GM19438 (cell line): Measurements from ENCODE around the gene TGFB3.
"Not testable (repeated sequence)": the region's sequence is repeated elsewhere in the genome, so short reads cannot be mapped to it uniquely, and the experiment has no call there.

ENCODE experiments used
- ATAC-seq: cut with Tn5 transposase; IDR thresholded peaks from one replicate; pipeline ENCODE4 v1.9.1; 2021; ENCODE audit warnings: low read depth; ENCODE audit not compliant: unreplicated experiment

TGFB3 gene

GRCh38 chr14:75961662-75962061, 20.1 kb downstream of the TGFB3 start:
- no peak for ATAC-seq

GRCh38 chr14:75960231-75960630, 21.6 kb downstream of the TGFB3 start:
- ATAC-seq: peak; percentile 82

GRCh38 chr14:75959031-75959430, 22.8 kb downstream of the TGFB3 start:
- ATAC-seq: no peak

- no peak for ATAC-seq
Observed at GRCh38 chr14:75952489-75952888, 29.3 kb downstream of the TGFB3 start.

- ATAC-seq: no peak
Observed at GRCh38 chr14:75946785-75947184, 35.0 kb downstream of the TGFB3 start.

- no peak for ATAC-seq
Observed at GRCh38 chr14:75944607-75945241, 37.1 kb downstream of the TGFB3 start.

GRCh38 chr14:75941030-75941429, 40.8 kb downstream of the TGFB3 start:
- ATAC-seq: no peak

GRCh38 chr14:75939200-75939599, 42.6 kb downstream of the TGFB3 start:
- ATAC-seq: no peak

GRCh38 chr14:75934998-75935628, 46.7 kb downstream of the TGFB3 start:
- no peak for ATAC-seq

- ATAC-seq: no peak
Observed at GRCh38 chr14:75933712-75934296, 48.0 kb downstream of the TGFB3 start.

- no peak for ATAC-seq
Observed at GRCh38 chr14:75928690-75929181, 53.1 kb downstream of the TGFB3 start.

- ATAC-seq: no peak
Observed at GRCh38 chr14:75927564-75928087, 54.2 kb downstream of the TGFB3 start.

GRCh38 chr14:75926431-75927115, 55.2 kb downstream of the TGFB3 start:
- ATAC-seq: no peak

- ATAC-seq: not testable (repeated sequence)
Observed at GRCh38 chr14:75925141-75925840, 56.5 kb downstream of the TGFB3 start.

- not testable (repeated sequence) for ATAC-seq
Observed at GRCh38 chr14:75920421-75920820, 61.4 kb downstream of the TGFB3 start.

- ATAC-seq: no peak
Observed at GRCh38 chr14:75917946-75918335, 63.9 kb downstream of the TGFB3 start.

GRCh38 chr14:75917322-75917945, 64.4 kb downstream of the TGFB3 start:
- ATAC-seq: no peak

GRCh38 chr14:75915045-75915444, 66.8 kb downstream of the TGFB3 start:
- ATAC-seq: no peak

- no peak for ATAC-seq
Observed at GRCh38 chr14:75913183-75913582, 68.6 kb downstream of the TGFB3 start.

GRCh38 chr14:75911883-75912282, 69.9 kb downstream of the TGFB3 start:
- ATAC-seq: no peak
